Progenitor cell of endocrine pancreas (in vitro differentiated cells): Measurements from ENCODE around the gene NRARP. TPM values are rescaled to one million over a fixed set of nuclear protein-coding genes. Genes with fewer than 3 reads are reported as not detected.
"Not testable (repeated sequence)": the region's sequence is repeated elsewhere in the genome, so short reads cannot be mapped to it uniquely, and the experiment has no call there.

Experiments used
- DNase-seq: peaks from one replicate; pipeline ENCODE4 v3.0.0; 2021; ENCODE audit warnings: low spot score; ENCODE audit not compliant: unreplicated experiment
- H3K27ac Mint-ChIP-seq: 2 replicates; pipeline ENCODE4 v1.8.0; 2021; ENCODE audit warnings: mild to moderate bottlenecking, moderate library complexity, mixed read lengths
- H3K27me3 Mint-ChIP-seq: 2 replicates; pipeline ENCODE4 v1.8.0; 2021; ENCODE audit warnings: mixed read lengths
- H3K36me3 Mint-ChIP-seq: 2 replicates; pipeline ENCODE4 v1.8.0; 2022; ENCODE audit warnings: mixed read lengths; ENCODE audit not compliant: insufficient read depth
- H3K4me1 Mint-ChIP-seq: 2 replicates; pipeline ENCODE4 v1.8.0; 2021; ENCODE audit warnings: low read depth, mixed read lengths
- H3K4me3 Mint-ChIP-seq: 2 replicates; pipeline ENCODE4 v1.8.0; 2021; ENCODE audit warnings: low read depth, mild to moderate bottlenecking, moderate library complexity, mixed read lengths
- H3K9me3 Mint-ChIP-seq: 2 replicates; pipeline ENCODE4 v1.8.0; 2021; ENCODE audit warnings: low read depth, mixed read lengths
- total RNA-seq: library from RNA; stranded (reverse); gene quantifications from 2 replicates; pipeline ENCODE4 v1.2.1, GENCODE V29; 2021
- TF ChIP-seq, protein P1 (sequence below): fragments of 200-600 bp; sonication (generic); IDR thresholded peaks from one replicate; pipeline ENCODE4 v1.5.0; 2021; ENCODE audit warnings: antibody characterized with exemption, mild to moderate bottlenecking; ENCODE audit not compliant: unreplicated experiment

Gene NRARP
- total RNA-seq, 1 donor from 2014 or later: 27.1 TPM

GRCh38 chr9:137333016-137333671 is 31.1 kb upstream of the NRARP start:
- DNase-seq: no peak
- no peak overlapping the region for H3K27ac Mint-ChIP-seq
- no peaks in the 10 kb centered on the region for H3K27me3 Mint-ChIP-seq

GRCh38 chr9:137331929-137332328 is 29.9 kb upstream of the NRARP start:
- Mint-ChIP-seq H3K36me3 (peaks cover 21% of the 10 kb centered on the region), H3K9me3 (peaks cover 11% of the 10 kb centered on the region), H3K27ac (no peak overlapping the region), H3K27me3 (no peaks in the 10 kb centered on the region), H3K4me1 (no peaks in the 10 kb centered on the region), H3K4me3 (no peak overlapping the region)
- TF ChIP-seq, protein P1, sequence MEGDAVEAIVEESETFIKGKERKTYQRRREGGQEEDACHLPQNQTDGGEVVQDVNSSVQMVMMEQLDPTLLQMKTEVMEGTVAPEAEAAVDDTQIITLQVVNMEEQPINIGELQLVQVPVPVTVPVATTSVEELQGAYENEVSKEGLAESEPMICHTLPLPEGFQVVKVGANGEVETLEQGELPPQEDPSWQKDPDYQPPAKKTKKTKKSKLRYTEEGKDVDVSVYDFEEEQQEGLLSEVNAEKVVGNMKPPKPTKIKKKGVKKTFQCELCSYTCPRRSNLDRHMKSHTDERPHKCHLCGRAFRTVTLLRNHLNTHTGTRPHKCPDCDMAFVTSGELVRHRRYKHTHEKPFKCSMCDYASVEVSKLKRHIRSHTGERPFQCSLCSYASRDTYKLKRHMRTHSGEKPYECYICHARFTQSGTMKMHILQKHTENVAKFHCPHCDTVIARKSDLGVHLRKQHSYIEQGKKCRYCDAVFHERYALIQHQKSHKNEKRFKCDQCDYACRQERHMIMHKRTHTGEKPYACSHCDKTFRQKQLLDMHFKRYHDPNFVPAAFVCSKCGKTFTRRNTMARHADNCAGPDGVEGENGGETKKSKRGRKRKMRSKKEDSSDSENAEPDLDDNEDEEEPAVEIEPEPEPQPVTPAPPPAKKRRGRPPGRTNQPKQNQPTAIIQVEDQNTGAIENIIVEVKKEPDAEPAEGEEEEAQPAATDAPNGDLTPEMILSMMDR: no peak
- no peak for DNase-seq

More at GRCh38 chr9:137333016-137333671, 31.1 kb upstream of the NRARP start:
- TF ChIP-seq, protein P1: no peak
- peaks cover 22% of the 10 kb centered on the region for H3K36me3 Mint-ChIP-seq
- H3K4me1 Mint-ChIP-seq: no peaks in the 10 kb centered on the region
- H3K9me3 Mint-ChIP-seq: peaks cover 11% of the 10 kb centered on the region
- no peak overlapping the region for H3K4me3 Mint-ChIP-seq

DNA sequence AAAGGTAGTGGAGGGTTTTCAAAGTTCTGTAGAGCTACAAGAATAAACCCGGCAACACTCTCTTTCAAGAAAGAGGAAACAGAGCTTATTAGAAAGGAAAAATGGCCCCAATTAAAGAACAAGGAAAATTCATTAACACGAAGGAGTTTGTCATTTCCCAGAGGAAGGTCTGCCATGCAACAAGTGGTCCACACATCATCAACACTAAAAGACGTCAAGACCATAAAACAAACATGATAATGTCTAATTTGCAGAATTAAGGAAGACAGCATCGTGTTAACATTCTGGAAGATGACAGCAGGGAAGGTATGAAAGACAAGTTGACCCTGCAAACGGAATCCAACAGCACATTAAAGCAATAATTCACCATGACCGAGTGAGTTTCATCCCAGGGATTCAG is 28.6 kb upstream of the NRARP start:
- H3K4me1 Mint-ChIP-seq: no peaks in the 10 kb centered on the region

GRCh38 chr9:137329590-137329989 is 27.5 kb upstream of the NRARP start:
- not testable (repeated sequence) for H3K9me3 Mint-ChIP-seq, H3K4me1 Mint-ChIP-seq, DNase-seq, H3K27ac Mint-ChIP-seq, H3K4me3 Mint-ChIP-seq, H3K36me3 Mint-ChIP-seq, H3K27me3 Mint-ChIP-seq

More for the DNA sequence above, 28.6 kb upstream of the NRARP start:
- Mint-ChIP-seq H3K9me3 (peaks cover 3% of the 10 kb centered on the region), H3K4me3 (no peak overlapping the region), H3K36me3 (peaks cover 11% of the 10 kb centered on the region), H3K27ac (peak overlapping the region; percentile 1), H3K27me3 (no peaks in the 10 kb centered on the region)
- no peak for DNase-seq
- TF ChIP-seq, protein P1: no peak

- not testable (repeated sequence) for H3K36me3 Mint-ChIP-seq, H3K4me3 Mint-ChIP-seq, DNase-seq, H3K4me1 Mint-ChIP-seq, H3K9me3 Mint-ChIP-seq, H3K27me3 Mint-ChIP-seq
- H3K27ac Mint-ChIP-seq: peak overlapping the region; percentile 94
Measured at GRCh38 chr9:137327641-137328550, 25.8 kb upstream of the NRARP start.

DNA sequence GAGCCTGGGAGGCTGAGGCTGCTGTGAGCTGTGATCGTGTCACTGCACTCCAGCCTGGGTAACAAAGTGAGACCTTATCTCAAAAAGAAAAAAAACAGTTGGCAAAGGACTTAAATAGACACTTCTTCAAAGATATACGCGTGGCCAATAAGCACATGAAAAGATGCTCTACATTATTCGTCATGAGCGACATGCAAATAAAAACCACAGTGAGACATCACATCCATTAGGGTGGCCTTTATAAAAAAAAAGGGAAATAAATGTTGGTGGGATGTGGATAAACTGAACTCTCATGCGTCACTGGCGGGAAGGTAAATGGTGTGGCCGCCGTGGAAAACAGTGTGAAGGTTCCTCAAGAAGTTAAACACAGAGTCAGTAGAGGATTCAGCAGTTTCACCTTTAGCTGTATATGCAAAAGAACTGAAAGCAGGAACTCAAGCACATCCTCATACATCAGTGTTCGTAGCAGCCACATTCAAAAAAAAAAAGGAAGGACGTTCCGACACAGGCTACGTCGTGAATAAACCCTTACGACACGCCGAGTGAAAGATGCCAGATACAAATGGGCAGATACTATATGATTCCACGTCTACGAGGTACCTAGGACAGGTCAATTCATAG is 24.5 kb upstream of the NRARP start:
- H3K9me3 Mint-ChIP-seq: no peaks in the 10 kb centered on the region
- no peaks in the 10 kb centered on the region for H3K4me1 Mint-ChIP-seq
- no peak for DNase-seq
- H3K27ac Mint-ChIP-seq: no peak overlapping the region
- no peaks in the 10 kb centered on the region for H3K27me3 Mint-ChIP-seq
- no peak overlapping the region for H3K4me3 Mint-ChIP-seq
- TF ChIP-seq, protein P1: no peak
- H3K36me3 Mint-ChIP-seq: peaks cover 5% of the 10 kb centered on the region
